WTC11 (cell line): ENCODE data around the gene SRSF11. TPM values are rescaled to one million over a fixed set of nuclear protein-coding genes. Genes with fewer than 3 reads are reported as not detected.

Experiments
- ATAC-seq: fragments of 200-7000 bp; cut with Tn5 transposase; 2 replicates; pipeline ENCODE4 v1.10.0; 2021; ENCODE audit warnings: mild to moderate bottlenecking, moderate library complexity
- CTCF ChIA-PET: fragments of 300-600 bp; sonication (Branson Sonifier 250); formaldehyde crosslinking; loops from one replicate; lab custom pipeline; 2021; ENCODE audit warnings: antibody characterized with exemption; lab: Charles Lee
- POLR2A ChIA-PET: fragments of 350-600 bp; sonication (Branson Sonifier 250); formaldehyde crosslinking; loops from one replicate; lab custom pipeline; 2021; ENCODE audit warnings: antibody characterized with exemption; lab: Charles Lee
- DNase-seq: peaks from one replicate; pipeline ENCODE4 v3.0.0; 2021; ENCODE audit warnings: low spot score
- H3K27ac Mint-ChIP-seq: 2 replicates; pipeline ENCODE4 v1.8.0; 2021; ENCODE audit warnings: mixed read lengths
- H3K27me3 Mint-ChIP-seq: 2 replicates; pipeline ENCODE4 v1.8.0; 2021; ENCODE audit warnings: low read depth, mild to moderate bottlenecking, moderate library complexity, mixed read lengths
- H3K36me3 Mint-ChIP-seq: 2 replicates; pipeline ENCODE4 v1.8.0; 2021; ENCODE audit warnings: mixed read lengths
- H3K4me1 Mint-ChIP-seq: 2 replicates; pipeline ENCODE4 v1.8.0; 2022; ENCODE audit warnings: mixed read lengths
- H3K4me3 Mint-ChIP-seq: 2 replicates; pipeline ENCODE4 v1.8.0; 2021; ENCODE audit warnings: mild to moderate bottlenecking, moderate library complexity, mixed read lengths
- H3K9me3 Mint-ChIP-seq: 2 replicates; pipeline ENCODE4 v1.8.0; 2021; ENCODE audit warnings: mixed read lengths
- ESRRA ChIP-seq: sonication (generic); formaldehyde crosslinking; IDR thresholded peaks from 2 replicates; pipeline ENCODE4 v1.8.1; 2022; ENCODE audit warnings: mild to moderate bottlenecking, missing genetic modification reagents, borderline replicate concordance
- IRF2 ChIP-seq: sonication (generic); formaldehyde crosslinking; IDR thresholded peaks from 2 replicates; pipeline ENCODE4 v1.8.0; 2022; ENCODE audit warnings: low read depth, missing genetic modification reagents, borderline replicate concordance
- JAZF1 ChIP-seq: fragments of 250-450 bp; sonication (Bioruptor Pico); IDR thresholded peaks from 2 replicates; pipeline ENCODE4 v1.9.0; 2021; ENCODE audit warnings: moderate library complexity, mild to moderate bottlenecking, inconsistent platforms
- NFYB ChIP-seq: sonication (generic); formaldehyde crosslinking; conservative IDR thresholded peaks from 2 replicates; pipeline ENCODE4 v1.8.0; 2022; ENCODE audit warnings: low read depth, missing genetic modification reagents
- PRRX2 ChIP-seq: fragments of 250-450 bp; sonication (Bioruptor Pico); IDR thresholded peaks from 2 replicates; pipeline ENCODE4 v1.8.0; 2021; ENCODE audit warnings: mild to moderate bottlenecking
- RORB ChIP-seq: fragments of 250-450 bp; sonication (Bioruptor Pico); IDR thresholded peaks from 2 replicates; pipeline ENCODE4 v1.9.0; 2021; ENCODE audit warnings: mild to moderate bottlenecking
- SOX15 ChIP-seq: fragments of 250-450 bp; sonication (Bioruptor Pico); IDR thresholded peaks from 2 replicates; pipeline ENCODE4 v1.9.0; 2021; ENCODE audit warnings: mild to moderate bottlenecking
- TEAD1 ChIP-seq: sonication (generic); formaldehyde crosslinking; IDR thresholded peaks from 2 replicates; pipeline ENCODE4 v1.8.0; 2022; ENCODE audit warnings: mild to moderate bottlenecking, missing genetic modification reagents
- TP53 ChIP-seq: sonication (generic); formaldehyde crosslinking; IDR thresholded peaks from 2 replicates; pipeline ENCODE4 v1.8.1; 2023; ENCODE audit warnings: mild to moderate bottlenecking, missing genetic modification reagents
- ZNF121 ChIP-seq: sonication (generic); formaldehyde crosslinking; IDR thresholded peaks from 2 replicates; pipeline ENCODE4 v1.8.0; 2023; ENCODE audit warnings: missing genetic modification reagents
- ZNF138 ChIP-seq: sonication (generic); formaldehyde crosslinking; conservative IDR thresholded peaks from 2 replicates; pipeline ENCODE4 v1.8.1; 2022; ENCODE audit warnings: mild to moderate bottlenecking, moderate library complexity, missing genetic modification reagents
- ZNF219 ChIP-seq: sonication (generic); formaldehyde crosslinking; IDR thresholded peaks from 2 replicates; pipeline ENCODE4 v1.8.0; 2023; ENCODE audit warnings: missing genetic modification reagents, mild to moderate bottlenecking, borderline replicate concordance
- ZNF416 ChIP-seq: fragments of 250-450 bp; sonication (Bioruptor Pico); IDR thresholded peaks from 2 replicates; pipeline ENCODE4 v1.9.0; 2021; ENCODE audit warnings: mild to moderate bottlenecking, inconsistent platforms
- ZNF671 ChIP-seq: fragments of 250-450 bp; sonication (Bioruptor Pico); IDR thresholded peaks from 2 replicates; pipeline ENCODE4 v1.8.0; 2021; ENCODE audit warnings: mild to moderate bottlenecking
- total RNA-seq: library from RNA; stranded (reverse); gene quantifications from 3 replicates; pipeline ENCODE4 v1.2.3, GENCODE V29; 2021
- TF ChIP-seq, protein P1 (sequence below): sonication (generic); formaldehyde crosslinking; IDR thresholded peaks from 2 replicates; pipeline ENCODE4 v1.8.1; 2022; ENCODE audit warnings: mild to moderate bottlenecking, moderate library complexity, missing genetic modification reagents
- TF ChIP-seq, protein P2 (sequence below): sonication (generic); formaldehyde crosslinking; IDR thresholded peaks from 2 replicates; pipeline ENCODE4 v1.8.0; 2022; ENCODE audit warnings: missing genetic modification reagents
- TF ChIP-seq, protein P3 (sequence below): sonication (generic); formaldehyde crosslinking; IDR thresholded peaks from 2 replicates; pipeline ENCODE4 v1.8.1; 2023; ENCODE audit warnings: mild to moderate bottlenecking, missing genetic modification reagents, moderate library complexity
- TF ChIP-seq, protein P4 (sequence below): fragments of 250-450 bp; sonication (Bioruptor Pico); IDR thresholded peaks from 2 replicates; pipeline ENCODE4 v1.9.0; 2021; ENCODE audit warnings: mild to moderate bottlenecking
- TF ChIP-seq, protein P5 (sequence below): sonication (generic); formaldehyde crosslinking; conservative IDR thresholded peaks from 2 replicates; pipeline ENCODE4 v1.8.1; 2023; ENCODE audit warnings: mild to moderate bottlenecking, low read depth, missing genetic modification reagents, moderate library complexity
- TF ChIP-seq, protein P6 (sequence below): sonication (generic); formaldehyde crosslinking; IDR thresholded peaks from 2 replicates; pipeline ENCODE4 v1.8.1; 2023; ENCODE audit warnings: mild to moderate bottlenecking, missing genetic modification reagents, borderline replicate concordance
- TF ChIP-seq, protein P7 (sequence below): sonication (generic); formaldehyde crosslinking; IDR thresholded peaks from 2 replicates; pipeline ENCODE4 v1.8.0; 2022; ENCODE audit warnings: mild to moderate bottlenecking, missing genetic modification reagents

SRSF11 gene
- total RNA-seq, 1 experiment from 2014 or later, result 193 TPM

DNA sequence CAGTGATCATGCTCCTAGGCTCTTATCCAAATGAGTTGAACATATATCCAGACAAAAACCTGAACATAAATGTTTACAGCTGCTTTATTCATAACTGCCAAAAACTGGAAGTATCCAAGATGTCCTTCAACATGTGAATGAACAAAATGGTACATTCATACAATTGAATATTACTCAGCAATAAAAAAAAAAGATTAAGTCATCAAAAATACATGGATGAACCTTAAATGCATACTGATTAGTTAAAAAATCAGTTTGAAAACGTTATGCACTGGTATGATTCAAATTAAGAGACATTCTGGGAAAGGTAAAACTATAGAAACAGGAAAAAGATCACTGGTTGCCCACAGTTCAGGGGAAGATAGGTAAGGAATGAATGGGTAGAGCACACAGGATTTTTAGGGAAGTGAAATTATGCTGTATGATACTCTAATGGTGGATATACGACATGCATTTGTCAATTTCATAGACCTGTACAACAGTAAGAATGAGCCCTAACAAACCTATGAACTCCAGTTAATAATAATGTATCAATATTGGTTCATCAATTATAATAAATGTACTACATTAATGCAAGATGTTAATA is 18.9 kb upstream of the SRSF11 start (continued):
- TF ChIP-seq, protein P1, sequence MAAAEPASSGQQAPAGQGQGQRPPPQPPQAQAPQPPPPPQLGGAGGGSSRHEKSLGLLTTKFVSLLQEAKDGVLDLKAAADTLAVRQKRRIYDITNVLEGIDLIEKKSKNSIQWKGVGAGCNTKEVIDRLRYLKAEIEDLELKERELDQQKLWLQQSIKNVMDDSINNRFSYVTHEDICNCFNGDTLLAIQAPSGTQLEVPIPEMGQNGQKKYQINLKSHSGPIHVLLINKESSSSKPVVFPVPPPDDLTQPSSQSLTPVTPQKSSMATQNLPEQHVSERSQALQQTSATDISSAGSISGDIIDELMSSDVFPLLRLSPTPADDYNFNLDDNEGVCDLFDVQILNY (CRISPR knock-in tag), result no peak
- no peak for TF ChIP-seq ESRRA
- TF ChIP-seq, protein P2, sequence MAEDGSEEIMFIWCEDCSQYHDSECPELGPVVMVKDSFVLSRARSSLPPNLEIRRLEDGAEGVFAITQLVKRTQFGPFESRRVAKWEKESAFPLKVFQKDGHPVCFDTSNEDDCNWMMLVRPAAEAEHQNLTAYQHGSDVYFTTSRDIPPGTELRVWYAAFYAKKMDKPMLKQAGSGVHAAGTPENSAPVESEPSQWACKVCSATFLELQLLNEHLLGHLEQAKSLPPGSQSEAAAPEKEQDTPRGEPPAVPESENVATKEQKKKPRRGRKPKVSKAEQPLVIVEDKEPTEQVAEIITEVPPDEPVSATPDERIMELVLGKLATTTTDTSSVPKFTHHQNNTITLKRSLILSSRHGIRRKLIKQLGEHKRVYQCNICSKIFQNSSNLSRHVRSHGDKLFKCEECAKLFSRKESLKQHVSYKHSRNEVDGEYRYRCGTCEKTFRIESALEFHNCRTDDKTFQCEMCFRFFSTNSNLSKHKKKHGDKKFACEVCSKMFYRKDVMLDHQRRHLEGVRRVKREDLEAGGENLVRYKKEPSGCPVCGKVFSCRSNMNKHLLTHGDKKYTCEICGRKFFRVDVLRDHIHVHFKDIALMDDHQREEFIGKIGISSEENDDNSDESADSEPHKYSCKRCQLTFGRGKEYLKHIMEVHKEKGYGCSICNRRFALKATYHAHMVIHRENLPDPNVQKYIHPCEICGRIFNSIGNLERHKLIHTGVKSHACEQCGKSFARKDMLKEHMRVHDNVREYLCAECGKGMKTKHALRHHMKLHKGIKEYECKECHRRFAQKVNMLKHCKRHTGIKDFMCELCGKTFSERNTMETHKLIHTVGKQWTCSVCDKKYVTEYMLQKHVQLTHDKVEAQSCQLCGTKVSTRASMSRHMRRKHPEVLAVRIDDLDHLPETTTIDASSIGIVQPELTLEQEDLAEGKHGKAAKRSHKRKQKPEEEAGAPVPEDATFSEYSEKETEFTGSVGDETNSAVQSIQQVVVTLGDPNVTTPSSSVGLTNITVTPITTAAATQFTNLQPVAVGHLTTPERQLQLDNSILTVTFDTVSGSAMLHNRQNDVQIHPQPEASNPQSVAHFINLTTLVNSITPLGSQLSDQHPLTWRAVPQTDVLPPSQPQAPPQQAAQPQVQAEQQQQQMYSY (CRISPR knock-in tag), result no peak
- TF ChIP-seq, protein P3, sequence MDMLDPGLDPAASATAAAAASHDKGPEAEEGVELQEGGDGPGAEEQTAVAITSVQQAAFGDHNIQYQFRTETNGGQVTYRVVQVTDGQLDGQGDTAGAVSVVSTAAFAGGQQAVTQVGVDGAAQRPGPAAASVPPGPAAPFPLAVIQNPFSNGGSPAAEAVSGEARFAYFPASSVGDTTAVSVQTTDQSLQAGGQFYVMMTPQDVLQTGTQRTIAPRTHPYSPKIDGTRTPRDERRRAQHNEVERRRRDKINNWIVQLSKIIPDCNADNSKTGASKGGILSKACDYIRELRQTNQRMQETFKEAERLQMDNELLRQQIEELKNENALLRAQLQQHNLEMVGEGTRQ (CRISPR knock-in tag), result no peak
- TF ChIP-seq JAZF1 (CRISPR knock-in tag), result no peak
- no peak for TF ChIP-seq ZNF416 (CRISPR knock-in tag)

DNA sequence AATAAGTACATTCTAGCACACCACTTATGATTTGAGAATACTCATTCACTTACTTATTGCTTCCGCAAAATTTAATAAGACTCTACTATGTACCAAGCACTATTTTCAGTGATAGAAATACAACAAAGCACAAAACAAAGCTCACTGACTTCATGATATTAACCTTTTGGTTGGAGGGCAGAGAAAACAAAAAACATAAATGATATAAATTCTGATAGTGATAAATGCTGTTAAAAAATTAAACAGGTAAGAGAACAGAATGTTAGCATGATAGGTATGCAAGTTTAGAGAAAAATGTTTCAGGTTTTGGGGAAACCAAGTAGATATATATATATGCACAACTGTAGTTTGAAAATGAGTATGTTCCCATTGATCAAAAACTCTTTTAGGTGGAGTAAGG is 17.0 kb upstream of the SRSF11 start:
- ChIA-PET POLR2A (interaction anchor here (1.2 to 3.4 kb wide), 2 partner anchors 17 to 207 kb away, joined by 3 to 19 read pairs; partner anchors contain the start of gene SRSF11), CTCF (no interaction called here)
- no peak for DNase-seq
- ATAC-seq, result no peak
- H3K27me3 Mint-ChIP-seq, result no peaks in the 10 kb centered on the region
- peaks cover 14% of the 10 kb centered on the region for H3K4me1 Mint-ChIP-seq
- H3K27ac Mint-ChIP-seq, result no peak overlapping the region; the same call in 1 of the 2 replicates
- no peaks in the 10 kb centered on the region; the same call in 1 of the 2 replicates for H3K36me3 Mint-ChIP-seq
- no peaks in the 10 kb centered on the region for H3K9me3 Mint-ChIP-seq
- peak overlapping the region; percentile 100 for H3K4me3 Mint-ChIP-seq
- TF ChIP-seq ZNF138 (CRISPR knock-in tag) (no peak), RORB (CRISPR knock-in tag) (no peak), NFYB (CRISPR knock-in tag) (no peak), PRRX2 (no peak), ZNF219 (CRISPR knock-in tag) (no peak), ZNF121 (CRISPR knock-in tag) (no peak), ZNF671 (CRISPR knock-in tag) (no peak), TEAD1 (CRISPR knock-in tag) (no peak), IRF2 (CRISPR knock-in tag) (no peak), TP53 (CRISPR knock-in tag) (no peak), SOX15 (CRISPR knock-in tag) (no peak)
- TF ChIP-seq, protein P4, sequence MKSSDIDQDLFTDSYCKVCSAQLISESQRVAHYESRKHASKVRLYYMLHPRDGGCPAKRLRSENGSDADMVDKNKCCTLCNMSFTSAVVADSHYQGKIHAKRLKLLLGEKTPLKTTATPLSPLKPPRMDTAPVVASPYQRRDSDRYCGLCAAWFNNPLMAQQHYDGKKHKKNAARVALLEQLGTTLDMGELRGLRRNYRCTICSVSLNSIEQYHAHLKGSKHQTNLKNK (CRISPR knock-in tag), result no peak
- TF ChIP-seq, protein P5, sequence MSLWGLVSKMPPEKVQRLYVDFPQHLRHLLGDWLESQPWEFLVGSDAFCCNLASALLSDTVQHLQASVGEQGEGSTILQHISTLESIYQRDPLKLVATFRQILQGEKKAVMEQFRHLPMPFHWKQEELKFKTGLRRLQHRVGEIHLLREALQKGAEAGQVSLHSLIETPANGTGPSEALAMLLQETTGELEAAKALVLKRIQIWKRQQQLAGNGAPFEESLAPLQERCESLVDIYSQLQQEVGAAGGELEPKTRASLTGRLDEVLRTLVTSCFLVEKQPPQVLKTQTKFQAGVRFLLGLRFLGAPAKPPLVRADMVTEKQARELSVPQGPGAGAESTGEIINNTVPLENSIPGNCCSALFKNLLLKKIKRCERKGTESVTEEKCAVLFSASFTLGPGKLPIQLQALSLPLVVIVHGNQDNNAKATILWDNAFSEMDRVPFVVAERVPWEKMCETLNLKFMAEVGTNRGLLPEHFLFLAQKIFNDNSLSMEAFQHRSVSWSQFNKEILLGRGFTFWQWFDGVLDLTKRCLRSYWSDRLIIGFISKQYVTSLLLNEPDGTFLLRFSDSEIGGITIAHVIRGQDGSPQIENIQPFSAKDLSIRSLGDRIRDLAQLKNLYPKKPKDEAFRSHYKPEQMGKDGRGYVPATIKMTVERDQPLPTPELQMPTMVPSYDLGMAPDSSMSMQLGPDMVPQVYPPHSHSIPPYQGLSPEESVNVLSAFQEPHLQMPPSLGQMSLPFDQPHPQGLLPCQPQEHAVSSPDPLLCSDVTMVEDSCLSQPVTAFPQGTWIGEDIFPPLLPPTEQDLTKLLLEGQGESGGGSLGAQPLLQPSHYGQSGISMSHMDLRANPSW (CRISPR knock-in tag), result no peak
- TF ChIP-seq, protein P6, sequence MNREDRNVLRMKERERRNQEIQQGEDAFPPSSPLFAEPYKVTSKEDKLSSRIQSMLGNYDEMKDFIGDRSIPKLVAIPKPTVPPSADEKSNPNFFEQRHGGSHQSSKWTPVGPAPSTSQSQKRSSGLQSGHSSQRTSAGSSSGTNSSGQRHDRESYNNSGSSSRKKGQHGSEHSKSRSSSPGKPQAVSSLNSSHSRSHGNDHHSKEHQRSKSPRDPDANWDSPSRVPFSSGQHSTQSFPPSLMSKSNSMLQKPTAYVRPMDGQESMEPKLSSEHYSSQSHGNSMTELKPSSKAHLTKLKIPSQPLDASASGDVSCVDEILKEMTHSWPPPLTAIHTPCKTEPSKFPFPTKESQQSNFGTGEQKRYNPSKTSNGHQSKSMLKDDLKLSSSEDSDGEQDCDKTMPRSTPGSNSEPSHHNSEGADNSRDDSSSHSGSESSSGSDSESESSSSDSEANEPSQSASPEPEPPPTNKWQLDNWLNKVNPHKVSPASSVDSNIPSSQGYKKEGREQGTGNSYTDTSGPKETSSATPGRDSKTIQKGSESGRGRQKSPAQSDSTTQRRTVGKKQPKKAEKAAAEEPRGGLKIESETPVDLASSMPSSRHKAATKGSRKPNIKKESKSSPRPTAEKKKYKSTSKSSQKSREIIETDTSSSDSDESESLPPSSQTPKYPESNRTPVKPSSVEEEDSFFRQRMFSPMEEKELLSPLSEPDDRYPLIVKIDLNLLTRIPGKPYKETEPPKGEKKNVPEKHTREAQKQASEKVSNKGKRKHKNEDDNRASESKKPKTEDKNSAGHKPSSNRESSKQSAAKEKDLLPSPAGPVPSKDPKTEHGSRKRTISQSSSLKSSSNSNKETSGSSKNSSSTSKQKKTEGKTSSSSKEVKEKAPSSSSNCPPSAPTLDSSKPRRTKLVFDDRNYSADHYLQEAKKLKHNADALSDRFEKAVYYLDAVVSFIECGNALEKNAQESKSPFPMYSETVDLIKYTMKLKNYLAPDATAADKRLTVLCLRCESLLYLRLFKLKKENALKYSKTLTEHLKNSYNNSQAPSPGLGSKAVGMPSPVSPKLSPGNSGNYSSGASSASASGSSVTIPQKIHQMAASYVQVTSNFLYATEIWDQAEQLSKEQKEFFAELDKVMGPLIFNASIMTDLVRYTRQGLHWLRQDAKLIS (CRISPR knock-in tag), result no peak
- TF ChIP-seq, protein P7, sequence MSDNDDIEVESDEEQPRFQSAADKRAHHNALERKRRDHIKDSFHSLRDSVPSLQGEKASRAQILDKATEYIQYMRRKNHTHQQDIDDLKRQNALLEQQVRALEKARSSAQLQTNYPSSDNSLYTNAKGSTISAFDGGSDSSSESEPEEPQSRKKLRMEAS (CRISPR knock-in tag), result no peak
